Measurements from ENCODE around the gene FANCG. TPM values are rescaled to one million over a fixed set of nuclear protein-coding genes. Genes with fewer than 3 reads are reported as not detected.

The FANCG gene
- total RNA-seq, 2 donors from 2014 or later: 94.7 to 112 TPM

- H3K4me3 Mint-ChIP-seq: peak overlapping the region; percentile 97
- H3K4me1 Mint-ChIP-seq: peaks cover 13% of the 10 kb centered on the region
- Histone ChIP-seq H3K36me3 (ENCODE audit: control insufficient read depth, insufficient read depth, low read length) (peaks cover 58% of the 10 kb centered on the region), H3K9ac (ENCODE audit: extremely low read depth, low read length, poor library complexity, severe bottlenecking) (peak overlapping the region; percentile 94), H3K27ac (ENCODE audit: low read depth, low read length) (peak overlapping the region; percentile 87), H3K4me1 (ENCODE audit: control insufficient read depth, insufficient read depth, low read length) (peaks cover 6% of the 10 kb centered on the region), H3K9me3 (ENCODE audit: control insufficient read depth, low read length) (no peaks in the 10 kb centered on the region), H3K4me3 (ENCODE audit: low read length) (peak overlapping the region; percentile 90), H3K27me3 (ENCODE audit: control insufficient read depth, insufficient read depth, low read length, poor library complexity, severe bottlenecking) (no peaks in the 10 kb centered on the region)
- WGBS, 2 experiments (ENCODE audit: insufficient coverage in 1 of 2, insufficient read length in 1 of 2): 8 to 10% methylated on average over 10 of the region's 10 CpGs
- peaks cover 49% of the 10 kb centered on the region for H3K36me3 Mint-ChIP-seq (ENCODE audit: low read depth)
- no peaks in the 10 kb centered on the region for H3K9me3 Mint-ChIP-seq
- peak overlapping the region; percentile 99 for H3K27ac Mint-ChIP-seq
- no peak for TF ChIP-seq CTCF (conservative IDR thresholded peaks at IDR 0.05)
- DNase-seq: no peak
- H3K27me3 Mint-ChIP-seq (ENCODE audit: insufficient read depth): no peaks in the 10 kb centered on the region
Measured at GRCh38 chr9:35102465-35102768, 22.7 kb upstream of the FANCG start.

GRCh38 chr9:35097573-35097972 is 17.8 kb upstream of the FANCG start:
- no peak overlapping the region for H3K4me3 Mint-ChIP-seq

GRCh38 chr9:35096035-35096849 is 16.5 kb upstream of the FANCG start, which contains the start of gene PIGO:
Gene PIGO (minus strand): TSS chr9:35096591. CDS start chr9:35095565, 1,026 bp downstream.
- TF ChIP-seq CTCF (conservative IDR thresholded peaks at IDR 0.05): peak; percentile 82
- H3K4me1 Mint-ChIP-seq: no peaks in the 10 kb centered on the region

More at GRCh38 chr9:35097573-35097972, 17.8 kb upstream of the FANCG start:
- WGBS, 2 experiments (ENCODE audit: insufficient coverage in 1 of 2, insufficient read length in 1 of 2): 88 to 100% methylated on average over 1 to 3 of the region's 3 CpGs
- Mint-ChIP-seq H3K27ac (no peak overlapping the region), H3K4me1 (peaks cover 5% of the 10 kb centered on the region), H3K9me3 (no peaks in the 10 kb centered on the region), H3K27me3 (ENCODE audit: insufficient read depth) (no peaks in the 10 kb centered on the region), H3K36me3 (ENCODE audit: low read depth) (peaks cover 48% of the 10 kb centered on the region)
- Histone ChIP-seq H3K9ac (ENCODE audit: extremely low read depth, low read length, poor library complexity, severe bottlenecking) (no peak overlapping the region), H3K4me1 (ENCODE audit: control insufficient read depth, insufficient read depth, low read length) (no peaks in the 10 kb centered on the region), H3K27ac (ENCODE audit: low read depth, low read length) (no peak overlapping the region), H3K27me3 (ENCODE audit: control insufficient read depth, insufficient read depth, low read length, poor library complexity, severe bottlenecking) (no peaks in the 10 kb centered on the region), H3K4me3 (ENCODE audit: low read length) (no peak overlapping the region), H3K9me3 (ENCODE audit: control insufficient read depth, low read length) (no peaks in the 10 kb centered on the region), H3K36me3 (ENCODE audit: control insufficient read depth, insufficient read depth, low read length) (peaks cover 38% of the 10 kb centered on the region)
- no peak for DNase-seq
- TF ChIP-seq CTCF (conservative IDR thresholded peaks at IDR 0.05): no peak

More at GRCh38 chr9:35096035-35096849, 16.5 kb upstream of the FANCG start, which contains the start of gene PIGO:
- no peaks in the 10 kb centered on the region for H3K4me1 ChIP-seq (ENCODE audit: control insufficient read depth, insufficient read depth, low read length)
- H3K9ac ChIP-seq (ENCODE audit: extremely low read depth, low read length, poor library complexity, severe bottlenecking): peak within 1 kb of the TSS; percentile 95
- peak within 1 kb of the TSS; percentile 89 for H3K4me3 ChIP-seq (ENCODE audit: low read length)
- WGBS, 2 experiments (ENCODE audit: insufficient coverage in 1 of 2, insufficient read length in 1 of 2): 3 to 6% methylated on average over 12 to 53 of the region's 53 CpGs
- H3K27ac ChIP-seq (ENCODE audit: low read depth, low read length): peak within 1 kb of the TSS; percentile 87
- H3K9me3 ChIP-seq (ENCODE audit: control insufficient read depth, low read length): no peaks in the 10 kb centered on the region
- Mint-ChIP-seq H3K36me3 (ENCODE audit: low read depth) (peaks cover 47% of the 10 kb centered on the region), H3K27ac (peak within 1 kb of the TSS; percentile 96), H3K4me3 (peak within 1 kb of the TSS; percentile 76), H3K9me3 (no peaks in the 10 kb centered on the region), H3K27me3 (ENCODE audit: insufficient read depth) (no peaks in the 10 kb centered on the region)
- H3K36me3 ChIP-seq (ENCODE audit: control insufficient read depth, insufficient read depth, low read length): peaks cover 34% of the 10 kb centered on the region
- no peaks in the 10 kb centered on the region for H3K27me3 ChIP-seq (ENCODE audit: control insufficient read depth, insufficient read depth, low read length, poor library complexity, severe bottlenecking)
- DNase-seq: peak; percentile 97

Data from endodermal cell (in vitro differentiated cells).